ENCODE results near the gene LACRT. TPM values are rescaled to one million over a fixed set of nuclear protein-coding genes. Genes with fewer than 3 reads are reported as not detected.

The LACRT gene
- total RNA-seq, 1 experiment from 2014 or later, result not detected

DNA sequence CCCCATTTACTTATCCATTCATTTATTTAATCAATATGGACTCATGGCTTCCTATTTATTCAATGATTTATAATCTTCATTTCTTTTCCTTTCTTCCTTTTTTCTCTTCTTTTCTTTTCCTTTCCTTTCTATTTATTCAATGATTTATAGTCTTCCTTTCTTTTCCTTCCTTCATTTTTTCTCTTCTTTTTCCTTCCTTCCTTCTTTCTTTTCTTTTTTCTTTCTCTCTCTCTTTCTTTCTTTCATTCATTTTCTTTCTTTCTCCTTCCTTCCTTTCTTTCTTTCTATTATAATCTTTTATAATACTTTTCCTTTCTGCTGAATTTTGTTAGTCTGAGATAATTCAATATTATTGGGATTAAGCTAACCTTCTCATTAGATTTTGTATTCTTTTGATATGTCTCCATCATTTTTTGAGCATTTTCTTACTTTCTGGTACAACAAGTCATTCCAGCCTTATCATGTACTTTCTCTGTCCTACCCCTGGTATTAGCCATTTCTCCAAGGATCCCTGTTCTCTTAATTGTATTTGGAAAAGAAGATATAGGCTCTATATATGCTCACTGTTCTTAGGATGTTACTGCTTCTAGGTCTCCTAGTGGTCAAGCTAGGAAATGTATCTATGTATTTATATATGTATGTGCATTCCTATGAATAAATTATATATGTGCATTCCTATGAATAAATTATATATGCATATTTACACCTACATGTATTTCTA is 12.1 kb downstream of the LACRT start:
- DNase-seq, result no peak
- CTCF ChIA-PET, result interaction anchor here (0.9 kb wide), 1 partner anchor 195 kb away, joined by 4 read pairs; no protein-coding TSS in a partner anchor

DNA sequence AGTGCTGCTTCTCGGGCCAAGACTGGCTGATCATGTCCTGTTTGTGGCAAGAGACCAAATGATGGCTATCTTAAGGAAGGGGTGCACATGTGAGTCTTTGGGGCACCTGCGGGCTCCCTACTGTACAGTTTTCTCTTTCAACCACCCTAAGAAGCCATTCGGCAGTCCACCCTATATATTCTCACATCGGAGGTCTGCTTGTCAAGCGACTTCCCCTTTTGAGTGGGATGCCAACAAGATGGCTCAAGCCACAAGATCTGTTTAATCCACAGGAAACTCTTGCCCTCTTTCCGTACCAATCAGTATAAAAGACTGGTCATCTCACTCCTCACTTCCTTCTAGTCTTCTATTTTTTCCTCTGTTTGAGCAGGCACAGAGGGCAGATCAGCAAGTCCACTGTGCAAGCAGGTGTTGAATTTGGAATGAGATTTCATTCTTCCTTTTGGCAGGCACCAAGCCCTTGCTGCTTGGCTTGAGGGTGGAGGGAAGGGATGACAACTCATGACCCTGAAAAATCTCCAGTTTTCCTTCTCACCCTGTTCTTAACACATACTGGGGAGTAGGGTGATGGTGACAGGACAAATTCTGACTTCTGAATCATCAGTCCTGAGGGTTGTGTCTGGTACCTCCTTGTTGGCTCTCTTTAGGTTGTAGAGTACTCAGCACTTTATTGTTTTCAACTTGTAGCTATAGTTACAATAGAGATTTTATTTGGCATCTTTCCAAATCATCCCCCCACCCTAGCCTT is 17.6 kb downstream of the LACRT start:
- H3K27ac Mint-ChIP-seq (ENCODE audit: unreplicated experiment), result no peak overlapping the region
- no peaks in the 10 kb centered on the region for H3K36me3 Mint-ChIP-seq (ENCODE audit: insufficient read depth, unreplicated experiment)
- no peaks in the 10 kb centered on the region for H3K9me3 Mint-ChIP-seq (ENCODE audit: low read depth, unreplicated experiment)
- peaks cover 86% of the 10 kb centered on the region for H3K27me3 Mint-ChIP-seq (ENCODE audit: unreplicated experiment)
- H3K4me3 Mint-ChIP-seq (ENCODE audit: low read depth, unreplicated experiment), result no peak overlapping the region
- no TSS peak for BruUV-seq (replicated peaks)
- TF ChIP-seq, protein P1, sequence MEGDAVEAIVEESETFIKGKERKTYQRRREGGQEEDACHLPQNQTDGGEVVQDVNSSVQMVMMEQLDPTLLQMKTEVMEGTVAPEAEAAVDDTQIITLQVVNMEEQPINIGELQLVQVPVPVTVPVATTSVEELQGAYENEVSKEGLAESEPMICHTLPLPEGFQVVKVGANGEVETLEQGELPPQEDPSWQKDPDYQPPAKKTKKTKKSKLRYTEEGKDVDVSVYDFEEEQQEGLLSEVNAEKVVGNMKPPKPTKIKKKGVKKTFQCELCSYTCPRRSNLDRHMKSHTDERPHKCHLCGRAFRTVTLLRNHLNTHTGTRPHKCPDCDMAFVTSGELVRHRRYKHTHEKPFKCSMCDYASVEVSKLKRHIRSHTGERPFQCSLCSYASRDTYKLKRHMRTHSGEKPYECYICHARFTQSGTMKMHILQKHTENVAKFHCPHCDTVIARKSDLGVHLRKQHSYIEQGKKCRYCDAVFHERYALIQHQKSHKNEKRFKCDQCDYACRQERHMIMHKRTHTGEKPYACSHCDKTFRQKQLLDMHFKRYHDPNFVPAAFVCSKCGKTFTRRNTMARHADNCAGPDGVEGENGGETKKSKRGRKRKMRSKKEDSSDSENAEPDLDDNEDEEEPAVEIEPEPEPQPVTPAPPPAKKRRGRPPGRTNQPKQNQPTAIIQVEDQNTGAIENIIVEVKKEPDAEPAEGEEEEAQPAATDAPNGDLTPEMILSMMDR (IDR thresholded peaks at IDR 0.05; ENCODE audit: unreplicated experiment), result no peak
- intact Hi-C loops (cut with micrococcal nuclease; ENCODE audit: unreplicated experiment), result no loop called here
- CTCF ChIA-PET, result no interaction called here
- no peaks in the 10 kb centered on the region for H3K4me1 Mint-ChIP-seq (ENCODE audit: low read depth, unreplicated experiment)
- no peak for DNase-seq

More for the DNA sequence above, 12.1 kb downstream of the LACRT start:
- Mint-ChIP-seq H3K27ac (ENCODE audit: unreplicated experiment) (no peak overlapping the region), H3K4me3 (ENCODE audit: low read depth, unreplicated experiment) (no peak overlapping the region), H3K36me3 (ENCODE audit: insufficient read depth, unreplicated experiment) (no peaks in the 10 kb centered on the region), H3K4me1 (ENCODE audit: low read depth, unreplicated experiment) (no peaks in the 10 kb centered on the region), H3K9me3 (ENCODE audit: low read depth, unreplicated experiment) (peaks cover 5% of the 10 kb centered on the region), H3K27me3 (ENCODE audit: unreplicated experiment) (peaks cover 86% of the 10 kb centered on the region)
- TF ChIP-seq, protein P1 (IDR thresholded peaks at IDR 0.05; ENCODE audit: unreplicated experiment), result no peak
- intact Hi-C loops (cut with micrococcal nuclease; ENCODE audit: unreplicated experiment), result no loop called here
- no TSS peak for BruUV-seq (replicated peaks)

DNA sequence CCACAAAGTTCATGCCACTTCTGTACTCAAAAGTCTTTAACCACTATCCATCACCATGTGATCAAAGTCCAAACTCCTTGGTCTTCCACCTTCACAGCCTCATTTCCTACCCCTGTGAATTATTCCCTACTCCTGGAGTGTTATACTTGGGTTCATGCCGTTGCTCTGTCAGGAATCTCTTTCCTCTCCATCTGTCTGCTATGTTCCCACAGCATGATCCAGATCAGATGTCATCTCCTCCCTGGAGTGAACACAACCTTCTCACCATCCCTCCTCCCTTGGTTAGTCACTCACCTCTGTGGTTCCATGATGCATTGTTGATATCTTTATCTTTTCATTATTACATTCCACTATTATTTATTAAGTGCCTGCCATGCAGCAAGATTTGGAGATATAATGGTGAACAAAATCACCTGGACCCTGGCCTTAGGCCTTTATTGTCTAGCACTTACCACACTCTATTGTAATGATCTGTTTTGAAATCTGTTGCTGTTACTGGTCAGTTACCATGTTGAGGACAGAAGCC is 22.4 kb downstream of the LACRT start:
- BruUV-seq (replicated peaks), result no TSS peak
- CTCF ChIA-PET, result no interaction called here
- Mint-ChIP-seq H3K27ac (ENCODE audit: unreplicated experiment) (no peak overlapping the region), H3K9me3 (ENCODE audit: low read depth, unreplicated experiment) (no peaks in the 10 kb centered on the region), H3K27me3 (ENCODE audit: unreplicated experiment) (peaks cover 100% of the 10 kb centered on the region), H3K4me3 (ENCODE audit: low read depth, unreplicated experiment) (no peak overlapping the region), H3K4me1 (ENCODE audit: low read depth, unreplicated experiment) (no peaks in the 10 kb centered on the region), H3K36me3 (ENCODE audit: insufficient read depth, unreplicated experiment) (no peaks in the 10 kb centered on the region)
- no peak for DNase-seq
- TF ChIP-seq, protein P1 (IDR thresholded peaks at IDR 0.05; ENCODE audit: unreplicated experiment), result no peak
- intact Hi-C loops (cut with micrococcal nuclease; ENCODE audit: unreplicated experiment), result no loop called here

DNA sequence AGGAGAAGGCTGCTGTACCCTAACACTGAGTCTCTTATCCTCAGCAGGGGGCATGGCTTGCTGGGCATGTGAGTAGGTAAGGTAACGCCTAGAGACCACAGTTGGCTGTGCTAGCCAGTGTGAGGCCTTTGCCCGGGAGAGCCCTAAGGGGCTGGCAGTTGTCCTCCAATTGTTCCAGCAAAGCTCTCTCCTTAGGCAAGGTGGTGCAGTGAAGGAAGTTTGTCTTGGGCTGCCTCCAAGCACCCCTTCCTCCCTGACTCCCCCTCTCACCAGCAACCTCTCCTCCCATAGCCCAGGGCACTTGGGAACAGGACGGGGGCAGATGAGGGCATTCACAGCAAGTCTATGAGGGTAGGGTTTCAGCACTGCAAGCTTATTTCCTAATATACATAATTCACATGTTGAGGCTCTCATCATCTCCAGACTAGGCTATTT is 23.0 kb downstream of the LACRT start:
- BruUV-seq (replicated peaks), result no TSS peak
- Mint-ChIP-seq H3K36me3 (ENCODE audit: insufficient read depth, unreplicated experiment) (no peaks in the 10 kb centered on the region), H3K4me3 (ENCODE audit: low read depth, unreplicated experiment) (no peak overlapping the region), H3K27me3 (ENCODE audit: unreplicated experiment) (peaks cover 100% of the 10 kb centered on the region), H3K4me1 (ENCODE audit: low read depth, unreplicated experiment) (no peaks in the 10 kb centered on the region), H3K27ac (ENCODE audit: unreplicated experiment) (no peak overlapping the region), H3K9me3 (ENCODE audit: low read depth, unreplicated experiment) (no peaks in the 10 kb centered on the region)
- intact Hi-C loops (cut with micrococcal nuclease; ENCODE audit: unreplicated experiment), result no loop called here
- CTCF ChIA-PET, result no interaction called here
- TF ChIP-seq, protein P1 (IDR thresholded peaks at IDR 0.05; ENCODE audit: unreplicated experiment), result no peak
- no peak for DNase-seq
